D341Med (cell line): ENCODE data around the gene MED9.

ENCODE experiments used
- DNase-seq: peaks from one replicate; pipeline ENCODE4 v3.0.0; 2012; ENCODE audit warnings: low spot score

The MED9 gene

DNA sequence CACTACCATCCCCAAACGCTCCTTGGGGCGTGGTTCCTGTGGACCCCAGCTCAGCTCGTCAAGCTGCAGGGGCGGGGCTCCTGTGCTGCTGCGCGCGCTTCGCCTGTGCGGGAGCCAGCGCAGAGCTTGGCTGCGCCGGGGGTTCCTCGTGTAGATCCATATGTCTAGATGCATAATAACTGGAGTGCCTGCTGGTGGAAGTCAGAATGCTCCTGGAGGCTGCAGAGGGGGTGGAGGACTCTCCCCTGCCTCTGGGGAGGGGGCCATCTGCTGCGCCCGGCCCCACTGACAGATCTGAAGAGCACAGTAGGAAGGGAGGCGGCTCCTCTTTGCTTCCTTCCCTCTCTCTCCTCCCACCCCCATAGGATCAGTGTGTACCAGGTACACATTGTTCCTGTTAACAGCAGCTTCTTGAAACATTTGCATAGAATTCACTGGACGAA lies 14.8 kb downstream of the MED9 start:
- no peak for DNase-seq

DNA sequence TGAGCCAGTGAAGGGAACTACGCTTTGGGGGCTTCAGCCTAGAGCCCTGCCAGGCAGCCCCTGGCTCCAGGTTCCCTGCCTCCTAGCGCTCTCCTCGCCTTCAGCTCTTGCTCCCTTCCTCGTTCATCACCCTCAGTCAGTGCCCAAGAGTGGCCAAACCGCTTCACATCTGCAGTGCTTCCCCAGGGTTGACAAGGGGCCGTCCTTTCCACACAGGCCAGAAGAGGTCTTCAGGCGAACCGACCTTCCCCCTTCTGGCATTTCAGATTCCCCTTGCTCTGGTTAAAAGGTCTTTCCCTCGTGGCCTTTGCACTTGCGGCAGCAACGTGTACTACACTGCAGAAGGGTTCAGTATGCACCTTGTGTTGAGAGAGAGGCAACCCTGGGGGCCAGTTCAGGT lies 15.3 kb downstream of the MED9 start:
- no peak for DNase-seq

DNA sequence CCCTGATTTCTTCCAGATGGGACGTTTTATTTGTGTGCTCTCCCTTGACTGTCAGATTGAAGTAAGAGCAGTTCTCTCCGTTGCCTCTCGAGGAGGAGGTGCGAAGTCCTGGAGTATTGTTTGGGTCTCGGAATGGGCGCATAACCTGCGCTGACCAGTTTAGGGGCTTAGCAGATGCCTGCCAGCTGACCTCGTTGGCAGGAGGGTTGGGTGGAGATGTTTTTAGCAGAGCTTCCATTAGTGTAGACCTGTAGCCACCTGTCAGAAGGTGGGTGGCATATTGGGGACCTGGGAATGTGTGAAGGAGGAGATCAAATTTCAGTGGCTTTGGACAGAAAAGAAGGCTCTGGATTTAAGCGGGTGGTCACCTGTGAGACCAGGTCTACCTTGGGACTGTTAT lies 15.8 kb downstream of the MED9 start:
- no peak for DNase-seq

DNA sequence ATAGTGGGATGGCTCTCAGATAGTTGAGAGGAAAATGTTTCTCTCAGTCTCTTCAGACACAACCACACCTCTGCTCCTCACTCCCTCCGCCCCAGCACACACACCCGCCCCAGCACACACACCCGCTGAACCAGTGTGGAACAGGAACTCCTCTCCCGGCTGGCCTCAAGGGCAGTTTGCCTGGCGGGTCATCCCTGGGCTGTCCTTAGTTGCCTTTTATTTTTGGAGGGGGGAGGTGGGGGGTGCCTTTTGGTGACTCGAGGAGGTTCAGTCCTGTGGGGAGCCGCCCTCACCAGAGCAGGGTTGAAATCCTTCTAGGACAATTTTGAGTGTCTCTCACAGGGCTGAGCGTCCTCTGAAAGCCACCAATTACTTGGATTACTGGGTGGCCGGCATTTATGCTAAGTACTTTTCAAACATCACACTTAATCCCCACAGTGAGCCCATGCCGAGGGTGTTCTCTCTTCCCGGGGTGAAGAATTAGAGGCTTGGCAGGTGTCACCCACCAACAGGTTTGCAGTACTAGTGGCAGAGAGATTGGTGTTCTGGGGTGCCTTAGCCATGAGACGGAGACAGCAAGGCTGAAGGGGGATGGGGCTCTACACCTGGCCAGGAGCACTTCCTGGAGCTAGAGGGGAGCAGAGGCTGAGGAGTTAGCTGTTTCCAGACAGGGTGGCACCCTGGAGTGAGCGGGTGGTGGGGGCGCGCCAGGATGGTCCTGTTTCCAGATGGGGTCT lies 16.6 kb downstream of the MED9 start:
- DNase-seq = no peak

DNA sequence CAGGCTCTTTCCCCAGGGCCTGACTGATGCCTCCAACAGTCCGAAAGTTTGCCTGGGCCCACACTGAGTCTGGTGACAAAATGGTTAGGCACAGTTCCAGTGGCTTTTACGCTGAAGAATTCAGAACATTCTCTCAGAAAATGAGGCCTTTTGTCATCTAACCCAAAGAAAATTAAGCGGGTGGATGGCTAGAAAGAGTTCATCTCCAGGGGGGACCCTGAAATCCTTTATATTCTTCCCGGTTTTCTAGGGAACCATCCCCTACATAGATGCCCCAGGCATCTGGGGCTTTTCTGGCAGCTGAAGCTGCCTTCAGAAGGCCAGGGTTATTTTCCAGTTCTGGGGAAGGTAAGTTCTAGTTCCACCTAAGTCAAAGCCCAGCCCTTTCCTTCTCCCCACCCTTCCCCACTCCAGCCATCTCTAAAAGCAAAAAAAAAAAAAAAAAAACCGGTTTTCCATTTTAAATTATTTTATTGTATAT lies 17.2 kb downstream of the MED9 start:
- no peak for DNase-seq

DNA sequence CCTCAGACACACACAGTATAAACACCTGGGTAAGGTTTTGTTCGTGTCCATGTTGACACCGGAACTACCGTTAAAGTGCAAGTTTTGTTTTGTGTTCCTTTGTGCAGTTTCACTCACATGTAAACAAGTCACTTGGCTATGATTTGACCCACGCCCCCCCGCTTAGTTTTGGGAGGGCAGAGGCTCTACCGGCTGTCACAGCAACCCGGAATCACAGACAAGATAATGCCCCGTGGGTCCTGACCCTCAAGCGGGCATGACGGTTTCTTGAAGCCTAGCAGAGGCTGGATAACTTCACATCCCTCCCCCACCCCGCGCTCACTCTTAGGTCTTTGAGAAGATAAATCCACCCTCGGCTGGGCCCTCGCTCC lies 17.7 kb downstream of the MED9 start:
- DNase-seq = no peak

DNA sequence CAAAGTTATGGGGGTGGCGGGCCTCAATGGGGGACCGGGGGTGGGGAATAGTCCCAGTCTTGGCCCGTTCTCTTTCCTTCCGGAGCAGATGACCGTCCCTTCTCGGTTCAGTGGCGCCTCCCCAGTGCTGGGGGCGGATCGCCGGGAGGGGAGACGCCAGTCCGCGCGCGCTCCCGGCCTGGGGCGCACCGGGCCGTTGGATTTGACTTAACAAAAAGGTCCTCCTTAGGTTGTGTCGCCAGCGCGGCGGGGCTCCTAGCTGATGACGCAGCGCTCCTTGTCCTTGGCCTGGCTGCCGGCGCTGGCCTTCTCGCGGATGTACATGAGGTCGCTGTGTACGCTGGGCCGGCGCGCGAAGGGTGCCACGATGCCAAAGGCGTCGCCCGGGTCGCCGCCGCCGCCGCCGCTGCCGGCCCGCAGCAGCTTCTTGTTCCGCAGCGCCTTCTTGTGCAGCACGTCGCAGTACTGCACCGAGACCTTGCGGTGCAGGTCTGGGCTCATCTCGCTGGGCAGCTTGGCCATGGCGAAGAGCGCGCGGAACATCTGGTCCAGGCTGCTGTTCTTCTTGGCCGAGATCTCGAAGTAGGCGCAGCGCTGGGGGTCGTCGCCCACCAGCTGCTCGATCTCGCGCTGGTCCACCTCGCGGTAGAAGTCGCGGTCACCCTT lies 18.2 kb downstream of the MED9 start:
- DNase-seq = no peak

DNA sequence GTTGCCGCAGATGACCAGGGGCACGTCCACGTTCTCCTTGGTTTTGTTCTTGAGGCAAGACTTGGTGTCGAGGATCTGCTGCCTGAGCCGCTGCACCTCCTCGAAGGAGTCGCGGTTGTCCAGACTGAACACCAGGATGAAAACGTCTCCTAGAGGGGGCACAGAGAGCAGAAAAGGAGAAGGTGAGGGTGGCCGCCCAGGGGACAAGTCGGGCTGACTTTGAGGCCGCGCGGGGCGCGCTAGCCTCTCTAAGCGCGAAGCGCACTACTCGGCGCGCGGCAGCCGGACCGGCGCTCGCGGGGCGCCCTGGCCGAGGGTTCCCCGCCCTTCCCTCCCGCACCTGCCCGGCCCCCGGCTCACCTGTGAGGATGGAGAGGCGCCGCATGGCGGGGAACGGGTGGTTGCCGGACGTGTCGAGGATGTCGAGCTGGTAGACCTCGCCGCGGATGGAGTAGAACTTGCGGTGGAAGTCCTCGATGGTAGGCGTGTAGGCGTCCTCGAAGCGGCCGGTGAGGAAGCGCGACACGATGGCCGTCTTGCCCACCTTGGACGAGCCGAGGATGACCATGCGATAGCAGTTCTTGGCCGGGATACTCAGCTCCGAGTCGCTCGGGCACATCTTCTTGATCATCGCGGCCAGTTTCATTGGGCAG lies 18.9 kb downstream of the MED9 start:
- DNase-seq = no peak

DNA sequence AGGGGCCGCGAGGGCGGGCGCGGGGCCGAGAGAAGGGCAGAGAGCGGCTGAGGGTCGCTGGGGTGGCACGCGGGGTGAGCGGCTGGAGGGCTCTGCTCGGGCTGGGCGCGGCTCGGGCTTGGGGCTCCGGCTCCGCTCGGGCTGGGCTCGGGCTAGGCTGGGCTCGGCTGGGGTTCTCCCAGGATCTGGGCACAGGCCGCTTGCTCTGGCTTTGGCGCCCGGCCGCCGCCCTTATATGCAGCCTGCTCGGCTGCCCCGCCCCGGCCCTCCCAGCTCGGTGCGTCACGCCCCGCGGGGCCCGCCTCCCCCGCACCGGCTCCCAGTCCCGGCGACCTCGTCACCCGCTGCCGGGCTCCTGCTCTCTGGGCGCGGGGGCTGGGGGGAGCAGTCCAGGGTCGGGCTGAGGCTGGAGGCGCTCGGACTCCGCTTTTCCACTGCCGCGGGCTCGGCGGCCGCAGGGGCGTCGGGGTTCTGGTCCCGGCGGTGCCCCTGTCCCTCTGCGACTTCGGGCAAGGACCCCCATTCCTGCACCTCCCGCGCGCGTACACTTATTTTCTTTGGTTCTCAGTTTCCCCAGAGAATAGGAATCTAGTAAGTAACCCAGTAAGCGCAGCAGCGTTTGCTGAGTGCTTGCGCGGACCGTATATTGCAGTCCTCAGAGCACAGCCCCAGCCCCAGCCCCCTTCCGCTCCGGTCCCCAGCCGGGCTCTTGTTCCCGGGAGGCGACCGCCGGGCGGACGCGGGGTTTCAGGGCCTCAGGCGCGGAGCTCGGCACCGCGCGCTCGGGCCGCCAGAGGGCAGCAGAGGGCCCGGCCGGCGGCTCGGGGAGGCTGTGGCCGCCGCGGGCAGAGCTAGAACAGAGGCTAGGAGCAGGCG lies 19.6 kb downstream of the MED9 start, which contains the start of gene RASD1:
RASD1 (minus strand) TSS at position 207 of the 876 bp plus-strand sequence. CDS start 214 bp downstream, outside the sequence.
- peak; percentile 90 for DNase-seq

DNA sequence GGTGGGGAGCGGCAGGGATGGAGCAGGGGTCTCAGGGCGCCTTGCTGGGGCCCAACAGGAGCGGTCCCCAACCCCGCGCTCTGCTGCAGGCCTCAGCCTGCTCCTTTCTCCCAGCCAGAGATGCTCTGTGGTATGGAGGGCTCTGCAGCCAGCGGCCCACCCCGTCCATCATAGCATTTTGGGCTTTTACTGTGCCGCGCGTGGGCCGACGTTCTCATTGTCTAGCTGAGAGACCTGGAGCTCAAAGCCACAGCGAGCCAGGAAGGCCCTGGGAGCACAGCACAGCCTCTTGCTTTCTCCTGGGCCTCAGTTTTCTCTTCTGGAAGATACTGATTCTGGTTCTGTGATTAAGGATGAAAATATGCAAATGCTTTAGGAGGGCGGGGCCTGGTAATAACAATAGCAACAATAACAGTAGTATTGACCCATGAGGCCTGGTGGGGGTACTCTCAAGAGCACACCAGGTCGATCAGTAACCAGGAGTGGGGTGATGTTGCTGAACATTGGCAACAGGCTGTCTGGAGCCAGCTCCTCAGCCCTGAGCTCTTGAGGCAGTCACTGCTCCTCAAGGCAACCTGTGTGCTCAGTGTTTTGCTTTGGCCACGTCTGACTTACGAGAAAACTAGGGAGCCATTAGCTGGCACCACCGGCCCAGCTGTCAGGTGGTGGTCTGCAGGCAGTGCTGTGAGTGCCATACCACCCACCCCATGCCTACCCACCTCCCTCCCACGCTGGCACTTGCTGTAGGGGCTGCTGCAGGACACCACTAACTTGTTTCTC lies 20.5 kb downstream of the MED9 start:
- DNase-seq = no peak

DNA sequence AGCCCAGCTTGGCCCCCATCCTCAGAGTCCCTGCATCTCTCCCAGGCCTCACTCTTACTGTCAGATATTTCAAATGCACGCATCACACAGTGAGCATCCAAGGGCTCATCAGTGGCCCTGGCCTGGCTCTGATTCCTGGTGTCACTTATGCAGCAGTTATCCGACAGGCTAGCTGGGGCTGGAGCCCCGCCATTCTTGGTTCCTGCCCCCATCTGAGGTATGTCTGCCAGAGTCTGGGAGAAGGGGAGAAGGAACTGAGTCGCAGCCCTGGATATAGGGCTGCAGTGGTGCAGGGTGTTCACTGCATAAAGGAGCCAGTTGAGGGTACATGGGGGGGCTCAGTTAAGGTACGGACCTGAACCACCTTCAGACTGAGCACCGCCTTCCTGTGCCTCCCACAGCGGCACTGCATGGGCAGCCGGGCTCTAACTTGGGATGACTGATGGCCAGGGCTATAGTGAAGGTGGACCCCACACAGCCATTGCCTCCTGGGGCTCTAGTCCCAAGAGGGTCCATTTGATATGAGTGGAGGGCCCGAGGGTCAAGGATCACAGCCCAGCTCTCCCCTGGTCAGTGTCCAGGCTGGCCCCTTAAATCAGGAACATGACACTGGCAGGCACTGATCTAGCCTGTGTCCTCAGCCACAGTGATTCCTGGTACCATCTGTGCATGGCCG lies 21.2 kb downstream of the MED9 start:
- DNase-seq = no peak

DNA sequence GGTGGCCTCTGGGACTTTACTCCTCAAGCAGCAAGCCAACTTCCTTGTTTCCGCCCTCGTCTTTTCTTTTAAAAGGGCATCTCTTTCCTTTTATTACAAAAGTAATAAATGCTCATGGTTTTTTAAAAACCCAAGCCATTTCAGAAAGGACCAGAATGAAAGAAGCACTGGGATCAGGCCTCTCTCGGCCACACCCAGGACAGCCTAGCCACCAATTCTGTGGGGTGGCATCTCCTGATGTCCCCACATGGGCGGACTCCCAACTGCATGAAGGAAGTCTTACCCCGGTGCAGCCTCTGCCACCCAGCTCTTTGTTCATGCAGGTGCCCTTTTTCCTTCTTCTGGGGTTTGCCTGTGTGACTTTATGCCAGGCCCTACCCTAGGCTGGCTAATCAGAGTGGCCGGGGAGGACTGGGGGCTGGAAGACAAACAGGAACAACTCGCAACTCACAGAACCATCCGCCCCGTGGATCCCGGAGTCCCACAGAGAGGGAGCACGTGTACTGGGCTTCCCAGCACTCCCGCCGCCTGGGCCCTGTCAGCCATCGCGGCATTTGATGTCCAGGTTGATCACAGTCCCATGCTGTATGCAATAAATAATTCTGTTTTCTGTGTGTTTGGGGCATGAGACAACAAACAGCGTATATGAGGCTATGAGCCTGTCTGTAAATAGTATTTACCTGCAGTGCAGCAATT lies 22.0 kb downstream of the MED9 start:
- DNase-seq = no peak

DNA sequence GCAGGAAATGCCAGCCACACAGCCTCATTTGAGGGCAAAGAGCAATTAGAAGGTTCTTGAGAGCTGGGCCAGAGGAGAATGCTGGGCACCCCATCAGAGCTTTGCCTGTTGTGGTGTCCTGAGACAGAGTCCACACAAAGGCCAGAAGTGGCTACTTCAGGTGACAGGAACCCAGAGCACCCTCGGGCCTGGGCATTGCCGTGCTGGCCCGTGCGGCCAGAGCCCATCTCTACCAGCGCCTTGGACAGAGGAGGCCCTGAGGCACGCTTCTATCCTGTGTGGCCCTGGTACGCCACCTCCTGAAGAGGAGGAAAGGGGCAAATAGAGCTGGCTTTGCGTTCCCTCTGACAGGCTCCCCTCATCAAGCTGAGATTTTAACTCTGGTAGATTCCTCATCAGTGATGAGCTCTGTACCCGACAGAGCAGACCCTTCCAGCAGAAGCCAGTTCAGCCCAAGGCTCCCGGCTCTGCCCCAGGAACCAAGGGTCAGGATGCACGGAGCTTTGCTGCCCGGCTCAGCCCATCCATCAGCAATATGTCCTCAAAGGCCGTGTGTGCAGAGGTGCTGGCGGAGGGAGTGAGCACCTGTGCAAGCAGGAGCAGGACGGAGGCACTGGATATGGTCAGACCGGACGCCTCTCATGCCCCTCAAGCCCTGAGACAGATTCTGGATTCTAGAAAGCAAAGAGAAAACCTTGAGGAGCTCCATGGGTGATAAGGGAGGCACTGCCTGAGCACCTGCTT lies 22.8 kb downstream of the MED9 start:
- no peak for DNase-seq

DNA sequence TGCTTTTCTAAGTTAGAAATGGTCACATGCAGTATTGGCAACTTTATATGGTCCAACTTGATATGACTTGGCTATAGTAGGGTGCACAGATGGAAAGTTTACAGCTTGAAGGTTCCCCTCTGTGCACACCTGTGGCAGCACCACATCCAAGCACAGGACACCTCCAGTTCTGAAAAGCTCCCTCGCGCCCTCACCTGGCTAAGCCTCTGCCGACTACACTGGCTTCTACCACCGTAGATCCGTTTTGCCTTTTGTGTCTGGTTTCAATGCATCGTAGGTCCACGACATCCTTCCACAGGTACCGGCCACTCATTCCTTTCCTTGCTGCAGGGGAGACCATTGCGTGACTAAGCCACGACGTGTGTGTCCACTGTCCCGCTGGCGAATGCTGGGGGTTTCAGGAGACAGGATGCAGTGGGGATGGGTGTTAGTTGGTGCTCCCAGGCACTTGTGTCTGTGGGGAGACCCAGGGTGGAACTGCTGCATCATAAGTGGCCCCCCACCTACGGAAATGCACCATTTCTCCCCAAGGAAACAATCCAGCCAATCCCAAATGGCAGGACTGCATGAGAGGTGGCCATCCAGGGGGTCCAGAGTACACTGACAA lies 24.3 kb downstream of the MED9 start:
- DNase-seq = no peak

DNA sequence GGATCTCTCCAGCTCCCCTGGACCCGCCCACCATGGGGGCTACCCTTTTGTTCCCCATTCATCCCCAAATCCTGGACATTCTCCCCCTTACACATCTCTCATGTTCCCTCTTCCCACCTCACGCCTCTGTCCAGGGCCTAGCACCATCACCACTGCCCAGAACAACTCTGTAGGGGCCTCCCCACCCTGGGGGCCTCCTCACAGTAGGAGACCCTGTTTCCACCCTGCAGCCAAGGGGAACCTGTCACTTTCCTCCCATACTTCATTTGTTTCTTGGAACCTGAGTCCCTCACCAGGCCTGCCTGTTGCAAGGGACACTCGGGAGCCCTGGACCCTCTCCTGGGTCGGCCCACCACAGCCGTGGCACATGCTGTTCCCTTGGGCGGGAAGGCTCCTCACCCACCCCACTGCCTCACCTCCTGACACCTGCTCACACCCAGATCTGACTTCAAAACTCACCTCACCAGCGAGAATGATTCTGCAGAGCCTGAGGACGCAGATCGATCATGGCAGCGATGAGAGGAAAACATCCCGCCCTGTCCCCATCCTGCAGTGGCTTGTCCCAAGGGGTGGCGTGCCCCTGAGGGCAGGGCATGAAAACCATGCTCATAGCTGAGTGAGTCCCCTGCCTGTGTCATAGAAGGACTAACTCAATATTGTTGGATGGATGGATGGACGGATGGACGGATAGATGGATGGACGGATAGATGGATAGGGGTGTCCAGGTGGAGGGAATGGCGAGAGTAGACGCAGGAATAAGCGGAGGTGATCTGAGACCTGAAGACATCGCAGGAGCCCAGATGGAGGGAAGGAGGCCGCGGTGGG lies 26.2 kb downstream of the MED9 start:
- DNase-seq = no peak

DNA sequence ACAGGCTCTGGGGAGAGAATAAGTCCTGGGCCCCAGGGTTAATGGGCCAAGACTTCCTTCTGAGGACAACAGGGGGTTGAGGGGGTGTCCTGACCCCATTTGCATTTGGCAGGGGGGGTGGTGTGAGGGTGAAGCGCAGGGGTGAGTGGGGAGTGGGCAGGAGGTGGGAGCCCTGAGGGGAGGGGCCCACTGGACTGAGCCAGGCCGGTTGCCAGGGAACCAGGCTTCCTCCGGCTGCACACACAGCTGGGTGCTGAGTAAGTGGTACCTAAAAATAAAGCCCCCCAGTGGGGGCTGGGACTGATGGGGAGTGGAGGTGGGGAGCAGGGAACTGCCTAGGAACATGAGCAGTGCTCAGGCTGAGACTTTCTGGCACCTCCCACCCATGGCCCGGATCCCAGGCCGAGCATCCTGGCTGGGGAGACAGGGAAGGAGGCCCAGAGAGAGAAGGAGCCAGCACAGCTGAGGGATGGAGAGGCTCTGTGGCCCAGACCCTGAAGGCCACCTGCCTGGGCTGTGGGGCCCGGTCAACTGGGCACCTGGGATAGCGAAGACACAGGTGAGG lies 26.8 kb downstream of the MED9 start:
- no peak for DNase-seq

DNA sequence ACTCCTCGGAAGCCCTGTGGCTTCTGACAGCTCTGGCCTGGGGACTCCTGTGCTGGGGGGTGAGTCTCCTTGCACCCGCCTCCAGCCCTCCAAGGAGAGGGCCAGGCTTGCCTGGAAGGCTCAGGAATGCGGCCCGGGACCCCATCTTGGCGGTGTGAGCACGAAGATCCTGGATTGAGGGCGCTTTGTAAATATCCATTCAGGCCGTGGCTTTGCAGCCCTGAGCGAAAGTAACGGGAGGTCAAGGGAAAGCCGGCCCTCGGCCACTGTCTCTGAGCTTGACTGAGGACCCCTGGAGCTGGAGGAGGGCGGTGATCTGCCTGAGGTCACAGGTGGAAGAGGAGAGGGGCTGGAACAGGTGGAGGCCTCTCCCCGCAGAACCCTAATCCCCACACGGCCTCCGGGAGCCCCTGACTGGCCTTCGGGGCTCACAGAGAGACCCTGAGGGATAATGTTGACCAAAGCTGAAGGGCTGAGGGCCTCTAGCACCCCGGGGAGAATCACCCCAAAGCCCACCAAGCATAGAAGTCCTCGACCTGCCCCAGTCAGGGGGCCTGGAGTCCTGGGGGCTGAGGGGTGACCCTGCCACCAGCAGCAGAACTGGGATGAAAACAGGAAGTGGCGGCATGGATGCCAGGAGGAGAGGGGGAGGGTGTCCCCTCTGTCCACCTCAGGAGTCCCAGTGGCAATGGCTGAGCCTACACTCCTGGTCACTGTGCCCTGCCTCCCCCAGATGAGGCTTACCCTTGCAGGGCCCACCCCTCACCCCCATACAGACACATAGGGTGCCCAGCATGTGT lies 27.7 kb downstream of the MED9 start:
- DNase-seq = no peak
